Activated CD8-positive, alpha-beta memory T cell treated with anti-CD3 and anti-CD28 coated beads, Interleukin-2, amount 10 ng/mL, durations not matched to agents 7 days and 5 days (primary cell): ENCODE measurements around the gene ZBED1. TPM values are rescaled to one million over a fixed set of nuclear protein-coding genes. Genes with fewer than 3 reads are reported as not detected.
"Not testable (repeated sequence)": the region's sequence is repeated elsewhere in the genome, so short reads cannot be mapped to it uniquely, and the experiment has no call there.

ENCODE experiments used
- ATAC-seq: fragments of 150-1000 bp; cut with Tn5 transposase; one replicate; pipeline ENCODE4 v1.10.0; 2021; ENCODE audit warnings: moderate library complexity
- CTCF ChIA-PET: fragments of 350-600 bp; sonication (Branson Sonifier 250); formaldehyde crosslinking; loops from one replicate; lab custom pipeline; 2021; ENCODE audit warnings: antibody characterized with exemption; lab: Charles Lee
- DNase-seq: peaks from one replicate; pipeline ENCODE4 v3.0.0-alpha.2; 2020
- H3K27ac Mint-ChIP-seq: one replicate; pipeline ENCODE4 v1.8.0; 2021; ENCODE audit warnings: mild to moderate bottlenecking, mixed read lengths
- H3K27me3 Mint-ChIP-seq: one replicate; pipeline ENCODE4 v1.8.0; 2021; ENCODE audit warnings: mixed read lengths
- H3K36me3 Mint-ChIP-seq: one replicate; pipeline ENCODE4 v1.8.0; 2021; ENCODE audit warnings: mild to moderate bottlenecking, mixed read lengths
- H3K4me1 Mint-ChIP-seq: one replicate; pipeline ENCODE4 v1.8.0; 2021; ENCODE audit warnings: mixed read lengths
- H3K4me3 Mint-ChIP-seq: one replicate; pipeline ENCODE4 v1.8.0; 2021; ENCODE audit warnings: mild to moderate bottlenecking, moderate library complexity, mixed read lengths
- H3K9me3 Mint-ChIP-seq: one replicate; pipeline ENCODE4 v1.8.0; 2022; ENCODE audit warnings: low read depth, mixed read lengths
- total RNA-seq, 2 experiments: library from RNA; stranded (reverse); gene quantifications; one replicate each; pipeline ENCODE4 v1.2.3, GENCODE V29; 2021

Gene ZBED1
- total RNA-seq, 2 experiments from 2014 or later, result 31.7 to 34.9 TPM

GRCh38 chrX:2469196-2469685 lies 31.5 kb downstream of the ZBED1 start:
- peaks cover 6% of the 10 kb centered on the region for H3K36me3 Mint-ChIP-seq
- H3K4me3 Mint-ChIP-seq, result no peak overlapping the region
- H3K4me1 Mint-ChIP-seq, result no peaks in the 10 kb centered on the region
- no peaks in the 10 kb centered on the region for H3K27me3 Mint-ChIP-seq
- CTCF ChIA-PET, result no interaction called here
- H3K27ac Mint-ChIP-seq, result no peak overlapping the region
- H3K9me3 Mint-ChIP-seq, result peaks cover 4% of the 10 kb centered on the region
- ATAC-seq, result no peak
- DNase-seq, result no peak

GRCh38 chrX:2468261-2469195 lies 32.2 kb downstream of the ZBED1 start:
- Mint-ChIP-seq H3K36me3 (peaks cover 6% of the 10 kb centered on the region), H3K4me3 (no peak overlapping the region), H3K4me1 (no peaks in the 10 kb centered on the region), H3K27me3 (no peaks in the 10 kb centered on the region), H3K9me3 (peaks cover 4% of the 10 kb centered on the region), H3K27ac (no peak overlapping the region)
- ATAC-seq (no peak), DNase-seq (no peak)
- CTCF ChIA-PET, result no interaction called here

- H3K36me3 Mint-ChIP-seq, result peaks cover 6% of the 10 kb centered on the region
These were observed 33.7 kb downstream of the ZBED1 start for GRCh38 chrX:2466876-2467656.

GRCh38 chrX:2464677-2465166 lies 36.1 kb downstream of the ZBED1 start:
- no peak overlapping the region for H3K4me3 Mint-ChIP-seq
- H3K27ac Mint-ChIP-seq, result no peak overlapping the region
- ATAC-seq (no peak), DNase-seq (no peak)
- no peaks in the 10 kb centered on the region for H3K27me3 Mint-ChIP-seq
- H3K4me1 Mint-ChIP-seq, result no peaks in the 10 kb centered on the region
- peaks cover 2% of the 10 kb centered on the region for H3K36me3 Mint-ChIP-seq
- CTCF ChIA-PET, result no interaction called here
- H3K9me3 Mint-ChIP-seq, result no peaks in the 10 kb centered on the region

More at GRCh38 chrX:2466876-2467656, 33.7 kb downstream of the ZBED1 start:
- DNase-seq (no peak), ATAC-seq (no peak)
- peaks cover 4% of the 10 kb centered on the region for H3K9me3 Mint-ChIP-seq
- H3K27me3 Mint-ChIP-seq, result no peaks in the 10 kb centered on the region
- H3K4me3 Mint-ChIP-seq, result no peak overlapping the region
- H3K27ac Mint-ChIP-seq, result no peak overlapping the region
- CTCF ChIA-PET, result no interaction called here
- H3K4me1 Mint-ChIP-seq, result no peaks in the 10 kb centered on the region

- H3K36me3 Mint-ChIP-seq, result no peaks in the 10 kb centered on the region
- CTCF ChIA-PET, result no interaction called here
These were observed 36.7 kb downstream of the ZBED1 start for GRCh38 chrX:2463973-2464676.

GRCh38 chrX:2463481-2463880 lies 37.3 kb downstream of the ZBED1 start:
- H3K9me3 Mint-ChIP-seq, CTCF ChIA-PET, DNase-seq, H3K4me1 Mint-ChIP-seq, H3K27me3 Mint-ChIP-seq, H3K36me3 Mint-ChIP-seq, ATAC-seq, H3K27ac Mint-ChIP-seq, H3K4me3 Mint-ChIP-seq: not testable (repeated sequence)

More at GRCh38 chrX:2463973-2464676, 36.7 kb downstream of the ZBED1 start:
- no peak for ATAC-seq
- Mint-ChIP-seq H3K27me3 (no peaks in the 10 kb centered on the region), H3K9me3 (no peaks in the 10 kb centered on the region), H3K4me1 (no peaks in the 10 kb centered on the region), H3K4me3 (no peak overlapping the region), H3K27ac (no peak overlapping the region)
- no peak for DNase-seq

- Mint-ChIP-seq H3K27ac (no peak overlapping the region), H3K4me1 (no peaks in the 10 kb centered on the region), H3K4me3 (no peak overlapping the region), H3K36me3 (peaks cover 4% of the 10 kb centered on the region), H3K9me3 (peaks cover 4% of the 10 kb centered on the region), H3K27me3 (no peaks in the 10 kb centered on the region)
- ATAC-seq (no peak), DNase-seq (no peak)
- CTCF ChIA-PET, result no interaction called here
These were observed 38.0 kb downstream of the ZBED1 start for GRCh38 chrX:2462780-2463179.

GRCh38 chrX:2462074-2462473 lies 38.7 kb downstream of the ZBED1 start:
- Mint-ChIP-seq H3K9me3 (peaks cover 4% of the 10 kb centered on the region), H3K4me3 (no peak overlapping the region), H3K27ac (no peak overlapping the region), H3K36me3 (peaks cover 4% of the 10 kb centered on the region), H3K4me1 (no peaks in the 10 kb centered on the region), H3K27me3 (no peaks in the 10 kb centered on the region)
- CTCF ChIA-PET, result no interaction called here
- ATAC-seq (no peak), DNase-seq (no peak)

GRCh38 chrX:2461711-2462016 lies 39.1 kb downstream of the ZBED1 start:
- Mint-ChIP-seq H3K9me3 (peaks cover 4% of the 10 kb centered on the region), H3K4me1 (no peaks in the 10 kb centered on the region), H3K4me3 (no peak overlapping the region), H3K36me3 (peaks cover 7% of the 10 kb centered on the region), H3K27ac (no peak overlapping the region), H3K27me3 (no peaks in the 10 kb centered on the region)
- CTCF ChIA-PET, result no interaction called here
- DNase-seq (no peak), ATAC-seq (no peak)

GRCh38 chrX:2460821-2461710 lies 39.7 kb downstream of the ZBED1 start:
- H3K9me3 Mint-ChIP-seq, H3K36me3 Mint-ChIP-seq, H3K4me3 Mint-ChIP-seq, CTCF ChIA-PET, H3K4me1 Mint-ChIP-seq, ATAC-seq, H3K27ac Mint-ChIP-seq, H3K27me3 Mint-ChIP-seq, DNase-seq: not testable (repeated sequence)

- H3K27me3 Mint-ChIP-seq, ATAC-seq, DNase-seq, H3K27ac Mint-ChIP-seq, CTCF ChIA-PET, H3K4me1 Mint-ChIP-seq, H3K9me3 Mint-ChIP-seq, H3K36me3 Mint-ChIP-seq, H3K4me3 Mint-ChIP-seq: not testable (repeated sequence)
These were observed 40.7 kb downstream of the ZBED1 start for GRCh38 chrX:2460048-2460447.

GRCh38 chrX:2458309-2458708 lies 42.5 kb downstream of the ZBED1 start:
- no peaks in the 10 kb centered on the region for H3K4me1 Mint-ChIP-seq
- no peak for DNase-seq
- H3K27me3 Mint-ChIP-seq, result no peaks in the 10 kb centered on the region
- peaks cover 4% of the 10 kb centered on the region for H3K9me3 Mint-ChIP-seq
- CTCF ChIA-PET, result no interaction called here
- ATAC-seq, result no peak
- no peak overlapping the region for H3K27ac Mint-ChIP-seq
- peaks cover 8% of the 10 kb centered on the region for H3K36me3 Mint-ChIP-seq
- no peak overlapping the region for H3K4me3 Mint-ChIP-seq
